Ascending aorta (tissue), 2 donors: Measurements from ENCODE around the gene CACNA2D1. TPM values are rescaled to one million over a fixed set of nuclear protein-coding genes. Genes with fewer than 3 reads are reported as not detected.

ENCODE experiments used
- DNase-seq, 2 donors: peaks; one replicate each; pipeline ENCODE4 v3.0.0-alpha.2; 2019; ENCODE audit warnings: low spot score in 2 of 2
- H3K27ac ChIP-seq, 2 donors: fragments of 200-600 bp; sonication (generic); one replicate each; pipeline ENCODE4 v1.5.1; 2016 to 2017; ENCODE audit warnings: mild to moderate bottlenecking in 1 of 2
- H3K27me3 ChIP-seq: fragments of 200-600 bp; sonication (generic); one replicate; pipeline ENCODE4 v1.5.1; 2017
- H3K36me3 ChIP-seq, 2 donors: fragments of 200-600 bp; sonication (generic); one replicate each; pipeline ENCODE4 v1.5.1; 2016
- H3K4me1 ChIP-seq, 2 donors: fragments of 200-600 bp; sonication (generic); one replicate each; pipeline ENCODE4 v1.5.1; 2016 to 2017; ENCODE audit warnings: mild to moderate bottlenecking in 1 of 2
- H3K4me3 ChIP-seq, 2 donors: fragments of 200-600 bp; sonication (generic); one replicate each; pipeline ENCODE4 v1.5.1; 2016 to 2017; ENCODE audit warnings: mild to moderate bottlenecking in 1 of 2
- H3K9me3 ChIP-seq, 2 donors: fragments of 200-600 bp; sonication (generic); one replicate each; pipeline ENCODE4 v1.5.1; 2016
- intact Hi-C: fragments of 100-400 bp; cut with DNase I; formaldehyde crosslinking; loops from one replicate; pipeline ENCODE4 v1.15.1; 2023
- total RNA-seq: library from RNA; depleted of rRNA; stranded (reverse); fragments of >200 nt; gene quantifications from one replicate; pipeline ENCODE4 v1.1.0, GENCODE V29; 2016
- TF ChIP-seq, protein P1 (sequence below), 3 experiments: fragments of 200-600 bp in 2 of 3; fragments of 450-650 bp in 1 of 3; sonication (generic) in 2 of 3; IDR thresholded peaks; one replicate each; pipeline ENCODE4 v1.5.1; 2016 to 2019; ENCODE audit warnings: antibody characterized with exemption in 3 of 3, mild to moderate bottlenecking in 1 of 3, moderate library complexity in 1 of 3

The CACNA2D1 gene
- total RNA-seq, 1 donor from 2014 or later = 17.3 TPM

DNA sequence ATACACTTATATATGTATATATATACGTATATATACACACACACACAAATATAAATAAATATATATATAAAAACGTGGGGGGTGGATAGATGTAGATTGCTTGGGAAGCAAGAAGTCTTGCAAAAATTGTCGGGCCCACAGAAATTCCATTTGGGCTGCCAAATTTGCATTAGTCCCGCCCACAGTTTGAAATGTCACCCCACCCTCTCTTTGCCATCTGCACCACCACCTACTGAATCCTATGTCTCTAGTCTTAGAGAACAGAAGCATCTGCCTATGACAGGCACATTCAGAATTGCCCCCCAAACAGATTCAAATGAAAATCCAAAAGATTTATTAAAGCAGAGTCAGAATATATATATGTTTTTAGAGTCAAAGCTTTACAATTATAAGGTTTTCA, 25.6 kb upstream of the CACNA2D1 start:
- Histone ChIP-seq H3K27ac (no peak overlapping the region), H3K9me3 (no peaks in the 10 kb centered on the region), H3K36me3 (no peaks in the 10 kb centered on the region), H3K4me1 (no peaks in the 10 kb centered on the region), H3K27me3 (no peaks in the 10 kb centered on the region), H3K4me3 (no peak overlapping the region)
- TF ChIP-seq, protein P1, sequence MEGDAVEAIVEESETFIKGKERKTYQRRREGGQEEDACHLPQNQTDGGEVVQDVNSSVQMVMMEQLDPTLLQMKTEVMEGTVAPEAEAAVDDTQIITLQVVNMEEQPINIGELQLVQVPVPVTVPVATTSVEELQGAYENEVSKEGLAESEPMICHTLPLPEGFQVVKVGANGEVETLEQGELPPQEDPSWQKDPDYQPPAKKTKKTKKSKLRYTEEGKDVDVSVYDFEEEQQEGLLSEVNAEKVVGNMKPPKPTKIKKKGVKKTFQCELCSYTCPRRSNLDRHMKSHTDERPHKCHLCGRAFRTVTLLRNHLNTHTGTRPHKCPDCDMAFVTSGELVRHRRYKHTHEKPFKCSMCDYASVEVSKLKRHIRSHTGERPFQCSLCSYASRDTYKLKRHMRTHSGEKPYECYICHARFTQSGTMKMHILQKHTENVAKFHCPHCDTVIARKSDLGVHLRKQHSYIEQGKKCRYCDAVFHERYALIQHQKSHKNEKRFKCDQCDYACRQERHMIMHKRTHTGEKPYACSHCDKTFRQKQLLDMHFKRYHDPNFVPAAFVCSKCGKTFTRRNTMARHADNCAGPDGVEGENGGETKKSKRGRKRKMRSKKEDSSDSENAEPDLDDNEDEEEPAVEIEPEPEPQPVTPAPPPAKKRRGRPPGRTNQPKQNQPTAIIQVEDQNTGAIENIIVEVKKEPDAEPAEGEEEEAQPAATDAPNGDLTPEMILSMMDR (IDR thresholded peaks at IDR 0.05) = no peak
- DNase-seq = no peak
- intact Hi-C loops = no loop called here

DNA sequence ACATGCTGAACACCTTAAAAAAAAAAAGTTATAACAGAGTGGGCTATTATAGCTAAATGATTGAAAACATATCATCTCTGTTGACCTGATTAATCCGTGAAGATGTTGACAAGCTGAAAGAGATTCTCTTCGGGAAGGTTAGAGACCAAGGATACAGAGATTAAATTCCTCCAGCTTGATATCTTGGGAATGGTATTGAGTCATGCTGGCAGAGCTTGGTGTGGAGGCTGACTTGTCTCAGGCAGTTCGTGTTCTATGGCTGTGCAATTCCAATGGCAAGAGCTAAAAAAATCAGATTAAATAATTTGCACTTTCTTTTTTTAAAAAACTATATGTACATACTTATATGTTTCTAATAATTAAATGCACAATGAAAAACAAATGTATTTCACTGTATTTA, 24.9 kb upstream of the CACNA2D1 start:
- H3K4me3 ChIP-seq = no peak overlapping the region
- DNase-seq = no peak
- no peak overlapping the region for H3K27ac ChIP-seq
- TF ChIP-seq, protein P1 (IDR thresholded peaks at IDR 0.05) = no peak
- no peaks in the 10 kb centered on the region for H3K36me3 ChIP-seq
- no peaks in the 10 kb centered on the region for H3K4me1 ChIP-seq
- H3K27me3 ChIP-seq = no peaks in the 10 kb centered on the region
- intact Hi-C loops = no loop called here
- no peaks in the 10 kb centered on the region for H3K9me3 ChIP-seq

DNA sequence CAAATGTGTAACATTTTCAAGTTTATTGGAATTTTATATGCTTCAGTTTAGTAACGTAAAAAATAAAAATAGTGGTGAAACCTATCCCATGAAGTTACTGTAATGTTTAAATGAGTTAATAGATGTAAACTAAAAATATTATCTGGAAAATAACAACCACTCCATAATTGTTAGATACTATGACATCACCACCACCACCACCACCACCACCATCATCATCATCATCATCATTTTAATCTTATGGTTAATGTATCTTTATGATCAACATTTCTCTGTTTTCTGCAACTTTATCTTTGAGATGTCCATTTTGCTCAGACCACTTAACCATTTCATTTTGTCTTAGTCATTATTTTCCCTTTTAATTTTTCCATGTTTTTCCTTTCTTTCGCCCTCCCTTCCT, 23.4 kb upstream of the CACNA2D1 start:
- H3K27ac ChIP-seq = no peak overlapping the region
- no peak for DNase-seq

DNA sequence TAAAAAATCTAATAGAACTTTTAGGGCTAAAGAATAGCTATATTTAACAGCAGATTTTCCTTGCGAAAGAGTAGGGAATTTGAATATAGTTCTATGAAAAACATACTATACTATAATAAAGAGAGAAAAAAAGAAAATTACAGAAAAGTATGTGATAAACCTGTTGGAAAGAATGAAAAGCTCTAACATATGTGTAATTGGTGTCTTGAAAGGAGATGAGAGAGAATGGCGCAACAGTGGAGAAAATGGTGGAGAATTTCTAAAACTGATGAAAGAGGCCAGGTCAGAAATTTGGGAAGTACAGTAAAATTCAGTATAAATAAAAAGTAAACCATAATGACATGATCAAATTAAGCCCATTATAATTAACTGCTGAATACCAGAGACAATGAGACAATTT, 20.8 kb upstream of the CACNA2D1 start:
- no peaks in the 10 kb centered on the region for H3K27me3 ChIP-seq
- no peak for DNase-seq
- no peaks in the 10 kb centered on the region for H3K9me3 ChIP-seq
- no peaks in the 10 kb centered on the region for H3K4me1 ChIP-seq
- H3K36me3 ChIP-seq = no peaks in the 10 kb centered on the region
- H3K27ac ChIP-seq = no peak overlapping the region
- no peak overlapping the region for H3K4me3 ChIP-seq
- TF ChIP-seq, protein P1 (IDR thresholded peaks at IDR 0.05) = no peak
- intact Hi-C loops = no loop called here

More for the DNA sequence above, 23.4 kb upstream of the CACNA2D1 start:
- TF ChIP-seq, protein P1 (IDR thresholded peaks at IDR 0.05) = no peak
- intact Hi-C loops = no loop called here
- no peaks in the 10 kb centered on the region for H3K27me3 ChIP-seq
- no peaks in the 10 kb centered on the region for H3K4me1 ChIP-seq
- no peak overlapping the region for H3K4me3 ChIP-seq
- no peaks in the 10 kb centered on the region for H3K36me3 ChIP-seq
- no peaks in the 10 kb centered on the region for H3K9me3 ChIP-seq

DNA sequence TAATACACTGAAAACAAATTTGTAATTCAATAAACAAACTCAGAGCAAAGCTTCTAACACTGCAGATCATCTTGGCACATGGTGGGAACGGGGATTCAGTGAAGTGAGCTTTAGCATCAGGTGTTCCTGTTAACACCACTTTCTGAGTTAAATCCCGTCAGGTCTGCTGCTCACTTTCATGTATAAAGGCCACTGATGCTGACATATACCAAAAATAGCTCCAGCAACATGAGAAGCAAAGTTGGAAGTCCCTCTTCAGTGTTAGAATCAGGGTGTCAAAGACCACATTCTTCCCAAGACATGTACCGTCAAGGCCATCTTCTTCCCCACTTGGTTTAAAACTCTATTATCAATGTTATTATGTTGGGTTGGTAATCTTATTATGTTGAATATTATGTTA, 11.7 kb upstream of the CACNA2D1 start:
- intact Hi-C loops = no loop called here
- Histone ChIP-seq H3K27me3 (no peaks in the 10 kb centered on the region), H3K9me3 (no peaks in the 10 kb centered on the region), H3K27ac (no peak overlapping the region), H3K4me1 (no peaks in the 10 kb centered on the region), H3K4me3 (no peak overlapping the region), H3K36me3 (no peaks in the 10 kb centered on the region)
- TF ChIP-seq, protein P1 (IDR thresholded peaks at IDR 0.05) = no peak
- no peak for DNase-seq

DNA sequence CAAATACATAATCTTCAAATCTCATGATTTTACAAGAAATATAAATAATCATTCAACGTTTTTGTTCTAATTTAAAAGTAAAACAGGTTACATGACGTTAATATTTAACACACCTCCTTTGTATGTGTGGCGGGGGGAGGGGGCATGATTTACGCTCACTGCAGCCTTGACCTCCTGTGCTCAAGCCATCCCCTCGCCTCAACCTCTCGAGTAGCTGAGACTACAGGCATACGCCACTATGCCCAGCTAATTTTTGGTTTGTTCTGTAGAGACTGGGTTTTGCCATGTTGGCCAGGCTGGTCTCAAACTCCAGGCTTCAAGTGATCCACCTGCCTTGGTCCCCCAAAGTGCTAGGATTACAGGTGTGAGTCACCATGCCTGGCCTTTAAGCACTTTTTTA, 7.2 kb upstream of the CACNA2D1 start:
- intact Hi-C loops = no loop called here
- TF ChIP-seq, protein P1 (IDR thresholded peaks at IDR 0.05) = no peak
- H3K4me1 ChIP-seq = no peaks in the 10 kb centered on the region
- no peaks in the 10 kb centered on the region for H3K27me3 ChIP-seq
- no peaks in the 10 kb centered on the region for H3K9me3 ChIP-seq
- DNase-seq = no peak
- H3K27ac ChIP-seq = no peak overlapping the region
- H3K36me3 ChIP-seq = no peaks in the 10 kb centered on the region
- H3K4me3 ChIP-seq = no peak overlapping the region
